Activated CD4-positive, alpha-beta T cell treated with anti-CD3 and anti-CD28 coated beads for 4 hours (primary cell): ENCODE results near the gene ZNF644.
"Not testable (repeated sequence)": the region's sequence is repeated elsewhere in the genome, so short reads cannot be mapped to it uniquely, and the experiment has no call there.

Source experiments
- DNase-seq, 2 donors: peaks; one replicate each; pipeline ENCODE4 v3.0.0-alpha.2; 2020

The ZNF644 gene

DNA sequence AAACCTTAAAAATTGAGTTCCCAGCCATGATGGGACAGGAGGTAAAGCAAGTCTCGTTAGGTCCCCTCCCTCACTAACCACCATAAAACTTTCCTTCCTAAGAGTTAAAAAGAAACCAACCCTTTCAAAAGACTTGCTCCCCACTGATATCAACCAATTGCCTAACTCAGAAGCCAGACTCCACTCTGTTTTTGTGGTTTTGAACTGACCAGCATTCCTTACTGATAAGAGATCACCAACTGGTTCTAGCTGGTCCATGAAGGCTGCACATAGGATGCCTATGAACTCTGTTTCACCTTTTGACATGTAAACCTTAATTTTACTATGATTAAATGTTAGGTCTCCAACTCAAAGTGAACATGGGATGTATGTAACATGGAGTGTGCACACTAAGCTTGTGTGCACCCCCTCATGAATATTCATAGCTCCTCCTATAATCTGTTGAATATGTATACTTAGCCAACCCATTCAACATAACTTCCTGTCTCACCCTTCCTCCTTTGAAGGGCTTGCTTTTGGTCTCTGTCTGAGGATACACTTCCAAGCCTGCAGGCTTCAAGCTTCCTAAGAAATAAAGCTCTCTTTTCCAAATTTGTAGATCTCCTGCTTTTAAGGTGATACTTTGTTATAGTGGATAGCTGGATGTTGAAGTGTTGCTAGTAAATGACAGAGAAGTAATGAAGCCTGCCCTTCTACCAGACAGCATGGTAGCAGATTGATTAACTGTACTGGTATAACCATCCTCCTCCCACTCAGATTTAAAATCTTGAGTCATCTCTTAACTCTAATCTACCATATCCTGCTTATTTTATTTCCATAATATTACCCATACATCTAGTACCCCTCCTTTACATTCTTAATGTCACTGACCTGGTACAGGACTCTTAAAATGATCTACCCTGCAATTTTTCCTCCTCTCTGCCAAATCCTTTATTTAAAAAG, 95.6 kb downstream of the ZNF644 start:
- DNase-seq = no peak

DNA sequence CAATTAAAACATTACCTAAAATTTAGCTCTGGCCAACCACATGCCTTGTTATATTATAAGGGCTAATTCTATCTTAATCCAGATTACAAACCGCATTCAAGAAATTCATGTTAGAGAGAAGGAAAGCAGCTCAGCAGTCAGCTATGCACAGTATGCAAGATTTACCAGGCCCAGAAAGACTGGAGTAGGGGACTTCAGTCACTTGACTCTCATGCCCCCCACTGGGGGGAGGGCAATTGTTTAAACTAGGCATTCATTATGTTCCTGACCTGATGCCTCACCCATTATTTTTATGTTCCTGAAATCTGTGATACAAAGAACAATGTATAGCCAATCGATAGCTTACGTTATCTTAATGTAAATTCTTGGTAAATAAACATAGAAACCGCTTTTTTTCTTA, 96.9 kb downstream of the ZNF644 start:
- no peak for DNase-seq

DNA sequence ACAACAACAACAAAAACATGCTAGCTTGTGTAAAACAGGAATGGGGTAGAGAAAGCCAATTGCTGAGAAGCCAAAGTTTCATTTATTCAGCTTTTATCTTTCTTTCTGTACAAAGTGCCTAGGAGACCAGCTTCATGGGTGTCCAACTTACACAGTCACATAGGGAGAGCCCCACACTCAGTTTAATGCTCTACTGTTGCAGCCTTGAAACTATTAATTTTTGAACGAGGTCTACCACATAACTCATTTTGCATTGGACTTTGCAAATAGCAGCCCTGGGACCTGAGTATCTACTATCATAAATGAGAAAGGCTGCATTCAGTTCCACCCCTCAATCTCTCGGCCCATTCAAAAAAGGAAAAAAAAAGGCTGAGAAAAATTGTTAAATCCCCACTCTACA, 98.8 kb downstream of the ZNF644 start:
- DNase-seq = no peak

DNA sequence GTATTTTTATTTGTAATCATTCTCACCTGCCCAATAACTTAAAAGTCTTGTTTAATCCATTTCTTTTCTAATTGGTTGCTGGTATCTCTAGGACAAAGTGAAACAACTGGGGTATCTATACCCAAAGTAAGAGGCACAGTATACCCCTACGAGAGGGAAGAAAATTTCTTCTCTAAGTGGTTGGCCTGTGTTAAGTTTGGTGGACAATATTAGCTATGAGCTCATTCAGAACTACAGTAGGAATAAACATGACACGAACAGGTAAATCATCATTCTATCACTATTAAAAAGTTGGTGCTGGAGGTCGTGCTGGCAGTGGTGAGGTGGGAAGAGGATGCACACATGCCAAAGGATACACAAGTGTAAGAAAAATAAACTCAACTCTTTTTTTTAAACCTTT, 99.6 kb downstream of the ZNF644 start:
- DNase-seq = no peak

DNA sequence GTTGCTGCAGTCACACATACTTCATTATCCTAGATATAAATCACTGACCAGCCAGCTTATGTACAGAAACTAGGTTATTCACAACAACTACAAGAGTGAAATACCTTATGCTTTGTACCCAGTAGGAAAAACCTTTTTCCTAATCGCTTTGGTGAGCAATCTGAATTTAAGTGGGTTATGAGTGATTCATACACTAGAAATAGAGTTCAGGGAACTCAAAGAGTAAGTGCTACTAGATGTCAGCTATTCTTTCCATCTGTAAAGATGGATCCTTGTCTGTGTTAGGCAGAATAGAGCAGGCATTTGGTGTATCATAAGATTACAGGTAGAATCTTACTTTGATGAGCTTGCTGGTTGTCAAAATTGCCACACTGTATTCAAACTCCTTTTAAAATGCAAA, 101.9 kb downstream of the ZNF644 start:
- DNase-seq = no peak

DNA sequence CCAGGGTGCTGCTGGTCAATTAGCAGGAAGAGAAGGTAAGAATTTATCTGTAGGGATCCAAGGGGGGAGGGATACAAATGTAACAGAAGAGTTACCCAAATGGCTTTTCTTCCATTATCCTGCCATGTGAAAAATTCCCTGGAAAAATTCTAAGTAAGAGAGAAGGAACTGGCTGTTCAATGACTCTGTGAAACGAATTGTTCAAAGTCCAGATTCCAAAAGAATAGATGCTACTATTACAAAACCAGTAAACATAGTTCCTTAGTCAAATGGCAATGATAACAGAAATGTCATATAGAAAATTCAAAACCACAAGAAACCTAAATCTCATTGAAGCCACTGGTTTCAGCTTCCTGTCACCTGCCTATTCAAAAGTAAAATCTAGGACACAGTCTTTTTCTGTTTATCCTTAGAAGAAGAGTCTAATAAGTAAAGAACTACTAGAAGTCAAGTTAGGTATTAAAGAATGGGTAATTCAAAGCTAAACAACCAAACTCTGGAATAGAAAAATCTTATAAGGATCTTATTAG, 102.6 kb downstream of the ZNF644 start:
- DNase-seq = no peak

DNA sequence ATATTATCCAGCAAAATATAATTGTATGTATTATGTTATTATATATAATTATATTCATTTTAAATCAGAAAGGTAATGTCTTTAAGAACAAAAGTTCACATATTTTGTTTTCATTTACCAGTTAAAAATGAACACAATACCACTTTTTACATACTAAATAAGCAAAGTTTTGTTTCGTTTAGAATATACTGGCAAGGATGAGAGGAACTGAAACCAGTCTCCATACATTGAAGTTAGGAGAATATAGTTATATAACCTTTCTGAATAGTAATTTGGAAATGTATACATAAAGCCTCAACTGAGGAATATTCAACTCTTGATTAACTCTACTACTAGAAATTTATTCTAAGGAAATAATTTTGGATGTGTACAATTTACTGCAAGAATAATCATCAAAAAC, 110.5 kb downstream of the ZNF644 start:
- DNase-seq = no peak

DNA sequence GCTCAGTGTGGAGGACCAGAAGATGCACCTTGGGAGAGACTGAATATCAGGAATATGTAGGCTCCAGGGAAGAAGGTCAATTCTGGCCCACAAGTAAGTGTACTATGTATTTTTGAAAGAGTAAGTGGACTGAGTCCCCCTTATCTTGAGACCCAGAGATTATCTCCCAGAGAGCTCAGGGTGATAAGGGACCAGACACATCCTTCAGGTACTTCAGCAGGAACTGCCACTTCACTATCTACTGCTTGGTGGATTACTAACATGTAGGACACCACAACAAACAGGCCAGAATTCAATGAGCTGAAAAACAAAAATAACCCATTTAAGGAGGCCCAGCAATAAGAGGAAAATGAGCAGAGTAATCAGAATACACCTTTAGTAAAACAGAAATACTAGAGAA, 119.2 kb downstream of the ZNF644 start:
- no peak for DNase-seq

DNA sequence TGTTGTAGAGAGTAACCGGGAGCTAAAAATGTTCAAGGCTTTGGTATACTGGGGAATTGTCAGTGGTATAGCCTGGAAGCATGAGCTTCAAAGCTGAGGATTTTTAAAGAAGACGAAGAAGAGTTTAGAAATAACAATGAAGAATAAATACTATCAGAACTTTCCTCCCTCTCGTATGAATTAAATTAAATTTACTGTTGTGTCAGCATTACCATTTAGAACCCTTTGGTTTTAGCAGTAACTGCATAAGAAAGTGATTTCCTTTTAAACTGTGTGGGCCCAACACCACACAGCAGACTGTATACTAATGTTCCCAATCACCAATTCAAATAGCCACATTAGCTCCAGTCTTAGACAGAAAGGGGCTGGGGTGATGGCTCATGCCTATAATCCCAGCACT, 122.6 kb downstream of the ZNF644 start:
- DNase-seq = no peak

DNA sequence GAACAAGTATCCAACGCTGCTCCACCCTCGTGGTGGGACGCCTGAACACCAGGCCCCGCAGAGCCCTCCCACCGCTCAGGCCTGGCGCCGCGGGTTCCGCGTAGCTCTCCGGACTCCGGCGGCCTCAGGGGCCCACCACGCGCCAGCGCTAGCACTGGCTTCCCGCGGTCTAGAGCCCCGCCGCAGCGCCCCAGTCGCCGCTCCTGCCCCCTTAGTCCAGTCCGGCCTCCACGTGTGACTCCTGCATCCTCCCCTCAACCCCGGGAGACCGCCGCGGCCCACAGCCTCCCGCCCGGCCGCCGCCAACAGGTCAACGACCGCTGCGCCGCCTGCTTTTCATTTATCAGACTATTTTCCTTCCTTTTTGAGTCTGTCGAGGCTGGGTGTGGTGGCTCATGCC, 128.2 kb downstream of the ZNF644 start:
- DNase-seq = not testable (repeated sequence)

DNA sequence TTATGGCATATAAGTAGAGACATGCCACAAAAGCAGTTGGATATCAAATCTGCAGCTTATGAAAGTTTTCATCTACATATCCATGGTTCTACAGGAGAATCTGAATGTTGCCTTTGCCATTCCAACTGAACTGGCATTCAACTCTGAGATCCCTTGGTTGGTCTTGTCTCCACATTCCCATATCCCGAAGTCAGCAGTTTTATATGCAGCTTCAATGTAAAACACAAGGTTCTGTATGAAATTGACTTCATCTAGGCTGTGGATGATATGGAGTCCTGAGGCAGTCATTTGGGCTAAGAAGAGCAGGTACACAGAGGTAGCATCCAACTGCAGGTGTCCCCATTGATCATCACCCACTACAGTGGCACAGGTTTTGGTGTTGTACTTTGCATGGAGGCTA, 129.0 kb downstream of the ZNF644 start:
- not testable (repeated sequence) for DNase-seq

DNA sequence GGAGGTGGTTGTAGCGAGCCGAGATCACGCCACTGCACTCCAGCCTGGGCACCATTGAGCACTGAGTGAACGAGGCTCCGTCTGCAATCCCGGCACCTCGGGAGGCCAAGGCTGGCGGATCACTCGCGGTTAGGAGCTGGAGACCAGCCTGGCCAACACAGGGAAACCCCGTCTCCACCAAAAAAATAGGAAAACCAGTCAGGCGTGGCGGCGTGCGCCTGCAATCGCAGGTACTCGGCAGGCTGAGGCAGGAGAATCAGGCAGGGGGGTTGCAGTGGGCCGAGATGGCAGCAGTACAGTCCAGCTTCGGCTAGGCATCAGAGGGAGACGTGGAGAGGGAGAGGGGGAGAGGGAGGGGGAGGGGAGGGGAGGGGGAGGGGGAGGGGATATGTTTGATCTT, 129.6 kb downstream of the ZNF644 start:
- not testable (repeated sequence) for DNase-seq

DNA sequence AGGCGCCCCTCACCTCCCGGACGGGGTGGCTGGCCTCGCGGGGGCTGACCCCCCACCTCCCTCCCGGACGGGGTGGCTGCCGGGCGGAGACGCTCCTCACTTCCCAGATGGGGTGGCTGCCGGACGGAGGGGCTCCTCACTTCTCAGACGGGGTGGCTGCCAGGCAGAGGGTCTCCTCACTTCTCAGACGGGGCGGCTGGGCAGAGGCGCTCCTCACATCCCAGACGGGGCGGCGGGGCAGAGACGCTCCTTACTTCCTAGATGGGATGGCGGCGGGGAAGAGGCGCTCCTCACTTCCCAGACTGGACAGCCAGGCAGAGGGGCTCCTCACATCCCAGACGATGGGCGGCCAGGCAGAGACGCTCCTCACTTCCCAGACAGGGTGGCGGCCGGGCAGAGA, 130.1 kb downstream of the ZNF644 start:
- DNase-seq = not testable (repeated sequence)

DNA sequence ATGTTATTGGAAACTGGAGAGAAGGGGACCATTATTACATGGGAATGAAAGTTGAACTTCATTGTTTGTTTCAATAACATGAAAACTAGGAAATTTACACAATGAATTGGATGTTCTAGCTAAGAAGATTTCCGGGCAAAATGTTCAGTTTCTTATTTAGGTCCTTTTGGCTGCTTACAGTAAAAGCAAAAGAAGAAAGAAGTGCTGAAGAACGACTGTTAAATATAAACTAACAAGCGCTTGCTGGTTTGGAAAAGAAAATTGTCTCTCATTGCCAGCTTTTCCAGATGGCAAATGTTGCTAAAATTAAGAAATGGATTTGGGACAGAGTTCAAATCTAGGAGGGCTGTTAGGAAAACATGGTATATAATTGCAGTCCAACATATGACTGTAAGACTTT, 139.6 kb downstream of the ZNF644 start:
- no peak for DNase-seq

DNA sequence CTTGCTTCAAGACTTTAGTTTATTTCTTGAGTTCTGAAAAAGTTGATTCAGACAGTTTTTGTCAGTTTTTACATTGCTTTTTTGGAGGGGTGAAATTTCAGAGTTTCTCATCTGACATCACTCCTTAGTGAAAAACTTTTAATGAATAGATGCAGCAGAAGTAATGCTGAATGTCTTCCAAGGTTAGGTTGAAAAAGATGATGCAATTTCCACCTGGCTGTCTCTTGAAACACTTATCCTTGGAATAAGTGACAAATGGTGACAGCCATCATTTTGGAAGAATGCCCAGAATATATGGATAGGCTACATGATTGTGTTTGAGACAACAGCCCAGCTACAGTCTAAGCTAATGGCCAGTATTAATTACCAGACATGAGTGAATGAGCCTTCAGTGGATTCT, 140.8 kb downstream of the ZNF644 start:
- no peak for DNase-seq

DNA sequence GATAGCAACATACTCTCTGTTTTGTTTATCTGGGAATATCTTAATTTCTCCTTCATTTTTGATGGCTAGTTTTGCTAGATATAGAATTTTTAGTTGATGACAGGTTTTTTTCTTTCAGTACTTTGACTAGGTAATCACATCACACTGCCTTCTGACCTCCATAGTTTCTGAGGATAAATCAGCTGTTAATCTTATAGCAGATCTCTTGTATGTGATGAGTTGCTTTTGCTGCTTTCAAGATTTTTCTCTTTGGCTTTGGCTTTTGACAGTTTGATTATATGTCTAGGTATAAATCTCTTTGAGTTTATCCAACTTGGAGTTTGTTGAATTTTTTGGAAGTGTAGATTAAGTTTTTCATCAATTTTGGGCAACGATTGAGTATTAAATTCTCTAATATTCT, 142.6 kb downstream of the ZNF644 start:
- no peak for DNase-seq

DNA sequence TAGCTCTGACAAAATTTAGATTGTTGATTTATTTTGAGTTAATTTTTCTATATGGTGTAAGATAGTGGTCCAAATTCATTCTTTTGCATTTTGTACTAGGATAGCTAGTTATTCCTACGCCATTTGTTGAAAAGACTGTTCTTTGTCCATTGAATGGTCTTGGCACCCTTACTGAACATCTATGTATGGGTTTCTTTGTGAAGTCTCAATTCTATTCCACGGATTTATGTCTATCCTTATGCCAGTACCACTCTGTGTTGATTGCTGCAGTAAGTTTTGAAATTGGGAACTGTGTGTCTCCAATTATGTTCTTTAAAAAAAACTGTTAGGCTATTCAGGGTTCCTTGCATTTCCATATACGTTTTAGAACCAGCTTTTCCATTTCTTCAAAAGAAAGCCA, 145.7 kb downstream of the ZNF644 start:
- DNase-seq = no peak
